Embryonic facial prominence (tissue), 1 donor: ENCODE data around the gene ZC3H18.

Experiments used
- DNase-seq: peaks from one replicate; pipeline ENCODE4 v3.0.0-alpha.2; 2016; ENCODE audit errors: extremely low spot score

Gene ZC3H18

DNA sequence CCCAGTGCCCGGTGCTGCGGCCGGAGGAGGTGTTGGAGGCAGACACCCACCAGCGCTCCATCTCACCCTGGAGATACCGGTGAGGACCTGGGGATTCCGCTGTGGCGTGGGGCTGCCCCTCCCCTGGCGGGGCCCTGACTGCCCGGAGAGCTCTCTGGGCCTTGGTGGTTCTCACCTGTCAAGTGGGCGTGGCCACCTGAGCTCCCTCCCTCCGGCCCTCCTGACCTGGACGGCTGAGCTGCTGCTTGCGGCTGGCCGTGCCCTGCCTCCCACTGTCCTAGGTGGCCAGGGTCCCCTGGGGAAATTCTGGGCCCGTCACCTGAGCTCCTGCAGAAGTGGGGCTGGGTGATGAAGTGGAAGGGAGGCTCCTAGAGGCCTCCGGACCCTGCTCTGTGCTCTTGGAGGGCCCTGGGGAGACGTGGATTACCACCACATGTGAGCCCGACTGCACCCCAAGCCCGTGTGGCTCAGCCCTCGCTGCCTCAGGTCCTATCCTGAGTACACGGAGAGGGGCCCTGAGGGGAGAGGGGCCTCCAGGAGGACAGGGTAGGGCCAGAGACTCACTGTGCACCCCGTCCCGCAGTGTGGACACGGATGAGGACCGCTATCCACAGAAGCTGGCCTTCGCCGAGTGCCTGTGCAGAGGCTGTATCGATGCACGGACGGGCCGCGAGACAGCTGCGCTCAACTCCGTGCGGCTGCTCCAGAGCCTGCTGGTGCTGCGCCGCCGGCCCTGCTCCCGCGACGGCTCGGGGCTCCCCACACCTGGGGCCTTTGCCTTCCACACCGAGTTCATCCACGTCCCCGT is 69.2 kb downstream of the ZC3H18 start:
- DNase-seq = no peak

DNA sequence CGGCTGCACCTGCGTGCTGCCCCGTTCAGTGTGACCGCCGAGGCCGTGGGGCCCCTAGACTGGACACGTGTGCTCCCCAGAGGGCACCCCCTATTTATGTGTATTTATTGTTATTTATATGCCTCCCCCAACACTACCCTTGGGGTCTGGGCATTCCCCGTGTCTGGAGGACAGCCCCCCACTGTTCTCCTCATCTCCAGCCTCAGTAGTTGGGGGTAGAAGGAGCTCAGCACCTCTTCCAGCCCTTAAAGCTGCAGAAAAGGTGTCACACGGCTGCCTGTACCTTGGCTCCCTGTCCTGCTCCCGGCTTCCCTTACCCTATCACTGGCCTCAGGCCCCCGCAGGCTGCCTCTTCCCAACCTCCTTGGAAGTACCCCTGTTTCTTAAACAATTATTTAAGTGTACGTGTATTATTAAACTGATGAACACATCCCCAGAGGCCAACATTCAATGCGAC is 69.9 kb downstream of the ZC3H18 start:
- DNase-seq = no peak

DNA sequence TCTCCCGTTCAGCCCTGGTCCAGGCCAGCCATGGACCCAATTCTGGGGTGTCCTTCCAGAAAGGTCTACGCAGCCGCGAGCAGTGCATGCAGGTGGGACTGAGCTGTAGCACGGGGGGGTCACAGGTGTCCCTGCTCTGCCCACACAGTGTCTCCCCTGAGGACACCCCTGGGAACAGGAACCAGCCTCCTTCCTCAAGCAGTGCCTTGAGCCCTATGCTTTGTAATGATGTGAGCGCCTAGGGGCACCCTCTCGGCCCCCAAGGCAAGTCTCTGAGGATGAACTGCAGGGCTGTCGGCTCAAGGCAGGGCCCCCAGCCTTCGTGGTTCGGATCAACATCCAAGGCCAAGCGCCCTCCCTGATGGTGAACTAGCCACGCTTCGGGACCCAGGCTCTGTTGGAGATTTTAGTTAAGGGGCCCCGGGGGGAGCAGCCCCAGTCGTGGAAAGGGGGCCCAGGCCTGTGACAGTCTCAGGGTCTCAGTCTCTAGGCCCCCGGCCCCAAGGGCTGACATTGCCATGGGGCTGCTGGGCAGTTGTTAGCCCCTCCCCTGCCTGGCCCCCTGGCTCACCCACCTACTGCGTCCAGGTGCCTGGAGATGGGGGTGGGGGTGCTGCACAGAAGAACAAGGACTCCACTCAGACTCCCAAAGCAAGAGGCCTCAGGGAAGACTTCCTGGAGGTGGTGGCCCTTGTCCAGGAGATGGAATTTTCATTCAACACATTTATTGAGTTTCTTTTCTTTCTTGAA is 70.5 kb downstream of the ZC3H18 start:
- DNase-seq = no peak

DNA sequence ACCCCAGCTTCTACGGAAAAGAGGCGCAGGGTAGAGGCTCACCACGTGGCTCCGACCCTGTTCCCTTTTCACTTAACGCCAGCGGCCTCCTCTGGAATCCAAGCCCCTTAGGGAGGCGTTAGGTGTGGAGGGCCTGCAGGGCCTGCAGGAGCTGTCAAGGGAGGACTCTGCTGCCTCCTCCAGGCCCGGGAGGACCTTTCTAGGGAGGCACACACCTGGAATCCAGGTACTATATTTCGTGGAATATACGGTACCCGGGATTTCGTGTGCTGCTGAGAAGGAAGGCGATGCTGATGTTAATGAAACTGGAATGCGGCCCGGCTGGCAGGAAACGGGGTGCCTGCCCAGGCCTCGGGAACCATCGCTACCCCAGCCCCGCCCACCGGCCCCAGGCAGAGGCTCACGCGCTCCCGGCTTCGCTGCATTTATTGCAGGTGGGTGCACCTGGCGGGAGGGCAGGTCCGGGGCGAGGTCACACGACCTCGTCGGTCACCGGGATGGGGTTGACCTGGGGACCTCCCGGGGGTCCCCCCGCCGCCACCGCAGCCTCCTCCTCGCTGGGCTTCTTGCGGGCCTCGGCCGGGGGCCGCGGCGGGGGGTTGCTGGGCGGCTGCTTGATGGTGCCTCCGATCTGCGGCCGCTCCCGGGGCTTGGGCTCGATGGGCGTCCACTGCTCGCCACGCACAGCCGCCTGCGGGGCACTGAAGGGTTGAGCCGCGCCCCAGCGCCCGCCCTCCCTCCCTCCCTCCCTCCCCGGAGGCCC is 72.9 kb downstream of the ZC3H18 start:
- DNase-seq = no peak

DNA sequence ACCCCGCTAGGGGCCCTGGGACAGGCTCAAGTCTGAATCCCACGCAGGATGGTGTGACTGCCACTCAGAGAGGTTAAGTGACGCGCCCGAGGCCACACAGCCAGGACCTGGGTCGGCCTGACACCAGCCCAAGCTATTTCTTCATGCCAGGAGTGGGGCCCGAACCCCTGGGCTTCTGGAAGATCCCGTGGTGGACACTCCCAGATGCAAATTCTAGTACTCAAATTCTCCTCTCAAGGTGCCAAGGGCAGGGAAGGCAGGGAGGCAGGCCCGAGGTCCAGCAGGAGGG is 73.4 kb downstream of the ZC3H18 start:
- DNase-seq = no peak

DNA sequence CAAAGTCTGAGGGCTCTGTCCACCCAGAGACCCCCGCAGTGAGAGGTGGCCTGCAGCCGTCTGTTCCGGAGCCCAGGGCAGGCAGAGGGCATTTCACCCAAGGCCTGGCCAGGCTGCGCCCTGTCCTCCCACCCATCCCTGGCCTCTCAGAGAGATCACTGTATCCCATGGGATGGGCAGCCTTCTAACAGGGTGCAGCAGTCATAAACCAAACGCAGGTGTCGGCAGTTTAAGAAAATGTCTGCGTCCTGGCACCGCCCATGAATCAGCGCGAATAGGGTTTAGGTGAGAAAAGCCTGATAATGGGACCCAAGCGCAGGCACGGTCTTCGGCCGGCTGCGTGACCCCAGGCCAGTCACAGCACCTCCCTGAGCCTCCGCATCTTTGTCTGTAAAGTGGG is 75.3 kb downstream of the ZC3H18 start:
- no peak for DNase-seq

DNA sequence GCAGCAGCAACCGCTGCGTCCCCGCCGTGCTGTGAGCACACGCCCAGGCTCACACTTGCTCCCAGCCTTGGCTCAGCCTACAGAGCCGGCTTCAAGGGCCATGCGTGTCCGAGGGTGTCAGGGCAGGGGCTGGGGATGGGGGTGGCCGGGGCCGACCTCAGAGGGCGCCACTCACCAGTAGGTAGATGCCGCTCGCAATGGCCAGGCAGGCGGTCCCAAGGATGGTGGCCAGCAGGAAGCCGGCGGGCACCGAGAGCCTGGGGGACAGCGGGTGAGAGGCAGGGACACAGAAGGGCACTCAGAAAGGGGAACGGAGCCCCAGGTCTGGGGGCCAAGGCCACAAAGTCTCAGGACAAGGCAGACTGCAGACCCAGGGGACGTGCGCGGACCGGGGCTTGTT is 75.7 kb downstream of the ZC3H18 start:
- DNase-seq = no peak

DNA sequence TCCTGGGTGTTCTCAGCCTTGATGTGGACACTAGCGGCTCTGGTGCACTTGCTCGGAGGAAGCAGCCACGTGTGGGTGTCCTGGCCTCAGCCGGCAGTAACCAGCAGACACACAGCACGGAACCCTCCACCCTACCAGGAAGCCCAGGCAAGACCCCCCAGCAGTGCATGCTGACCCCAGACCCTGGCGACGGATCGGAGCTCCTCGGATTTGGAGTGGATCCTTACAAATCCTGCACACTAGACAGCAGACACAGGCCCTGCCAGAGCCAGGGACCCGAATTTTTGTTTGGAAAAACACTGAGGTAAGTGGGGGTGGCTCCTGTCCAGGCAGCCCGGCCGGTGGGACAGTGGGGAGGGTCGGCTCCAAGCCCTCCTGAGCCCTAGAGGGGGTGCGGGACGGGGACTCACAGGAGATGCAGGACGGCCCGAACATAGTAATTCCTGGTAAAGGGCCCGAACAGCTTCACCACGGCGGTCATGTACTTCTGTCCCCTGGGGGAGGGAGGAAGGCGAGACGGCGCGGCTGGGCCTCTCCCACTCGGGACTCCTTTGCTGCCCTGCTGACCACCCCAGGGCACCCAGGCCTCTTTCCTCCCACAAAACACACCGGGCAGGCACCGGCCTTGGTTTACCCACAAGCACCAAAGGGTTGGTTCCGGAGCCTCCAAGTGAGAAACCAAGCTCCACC is 76.3 kb downstream of the ZC3H18 start:
- DNase-seq = no peak

DNA sequence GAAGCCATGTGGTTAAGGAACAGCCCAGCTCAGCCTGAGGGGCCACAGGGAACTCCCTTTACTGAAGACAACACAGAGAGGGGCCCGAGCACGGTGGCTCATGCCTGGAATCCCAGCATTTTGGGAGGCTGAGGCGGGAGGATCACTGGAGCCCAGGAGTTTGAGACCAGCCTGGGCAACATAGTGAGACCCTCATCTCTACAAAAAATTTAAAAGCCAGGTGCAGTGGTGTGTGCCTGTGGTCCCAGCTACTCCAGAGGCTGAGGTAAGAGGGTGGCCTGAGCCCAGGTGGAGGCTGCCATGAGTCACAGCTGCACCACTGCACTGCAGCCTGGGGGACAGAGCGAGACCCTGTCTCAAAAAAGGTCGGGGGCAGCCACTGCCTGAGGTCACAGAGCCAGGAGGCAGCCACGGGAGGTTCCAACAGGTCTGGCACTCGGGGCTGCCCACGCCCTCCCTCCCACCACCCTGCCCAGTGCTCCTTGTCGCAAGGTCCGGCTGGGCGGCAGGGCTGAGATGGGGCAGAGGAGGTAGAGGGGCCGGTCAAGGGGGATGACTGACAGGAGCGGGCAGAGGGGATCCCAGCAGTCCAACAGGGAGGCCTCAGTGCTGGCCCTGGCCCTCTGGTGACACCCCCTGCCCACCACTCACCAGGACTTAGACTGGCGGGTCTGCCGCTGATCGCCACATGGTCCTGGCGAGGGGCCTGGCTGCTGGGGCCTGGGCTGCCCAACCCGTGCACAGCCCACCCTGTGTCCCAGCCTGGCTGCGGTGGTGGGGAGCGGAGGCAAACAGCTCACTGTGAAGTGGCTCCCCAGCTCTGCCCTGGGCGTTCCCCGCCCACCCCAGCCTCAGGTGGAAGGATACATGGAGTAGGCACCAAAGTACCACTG is 77.2 kb downstream of the ZC3H18 start:
- no peak for DNase-seq

DNA sequence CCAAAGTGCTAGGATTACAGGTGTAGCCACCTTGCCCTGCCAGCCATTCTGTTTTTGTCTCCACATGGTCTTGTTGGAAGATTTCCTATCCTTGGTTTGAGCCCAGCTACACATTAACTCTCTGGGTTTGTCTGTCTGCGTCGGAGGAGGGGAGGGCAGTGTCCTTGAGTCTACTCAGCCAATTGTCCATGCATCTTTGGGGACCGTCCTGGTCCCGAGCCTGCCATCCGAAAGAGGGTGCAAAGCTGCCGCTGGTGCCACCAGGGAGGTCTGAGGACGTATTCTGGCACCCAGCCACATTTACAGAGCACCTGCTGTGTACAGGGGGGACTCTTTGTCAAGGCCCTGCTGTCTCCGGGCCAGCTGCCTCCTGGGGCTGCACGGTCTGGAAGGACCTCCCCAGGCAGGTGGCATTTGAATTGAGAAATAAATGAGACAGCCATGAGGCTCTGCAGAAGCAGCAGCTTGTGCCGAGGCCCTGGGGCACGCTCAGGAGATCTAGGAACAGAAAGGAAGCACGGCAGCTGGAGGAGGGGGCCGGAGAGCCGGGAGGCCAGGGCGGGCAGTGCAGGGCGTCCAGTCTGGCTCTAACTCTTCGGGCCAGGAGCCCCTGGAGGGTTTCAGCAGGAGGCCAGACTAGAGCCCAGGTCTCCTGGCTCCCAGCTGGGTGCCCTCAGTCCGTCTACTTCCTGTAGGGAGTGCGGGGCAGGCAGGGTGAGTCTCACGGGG is 79.2 kb downstream of the ZC3H18 start:
- DNase-seq = no peak

DNA sequence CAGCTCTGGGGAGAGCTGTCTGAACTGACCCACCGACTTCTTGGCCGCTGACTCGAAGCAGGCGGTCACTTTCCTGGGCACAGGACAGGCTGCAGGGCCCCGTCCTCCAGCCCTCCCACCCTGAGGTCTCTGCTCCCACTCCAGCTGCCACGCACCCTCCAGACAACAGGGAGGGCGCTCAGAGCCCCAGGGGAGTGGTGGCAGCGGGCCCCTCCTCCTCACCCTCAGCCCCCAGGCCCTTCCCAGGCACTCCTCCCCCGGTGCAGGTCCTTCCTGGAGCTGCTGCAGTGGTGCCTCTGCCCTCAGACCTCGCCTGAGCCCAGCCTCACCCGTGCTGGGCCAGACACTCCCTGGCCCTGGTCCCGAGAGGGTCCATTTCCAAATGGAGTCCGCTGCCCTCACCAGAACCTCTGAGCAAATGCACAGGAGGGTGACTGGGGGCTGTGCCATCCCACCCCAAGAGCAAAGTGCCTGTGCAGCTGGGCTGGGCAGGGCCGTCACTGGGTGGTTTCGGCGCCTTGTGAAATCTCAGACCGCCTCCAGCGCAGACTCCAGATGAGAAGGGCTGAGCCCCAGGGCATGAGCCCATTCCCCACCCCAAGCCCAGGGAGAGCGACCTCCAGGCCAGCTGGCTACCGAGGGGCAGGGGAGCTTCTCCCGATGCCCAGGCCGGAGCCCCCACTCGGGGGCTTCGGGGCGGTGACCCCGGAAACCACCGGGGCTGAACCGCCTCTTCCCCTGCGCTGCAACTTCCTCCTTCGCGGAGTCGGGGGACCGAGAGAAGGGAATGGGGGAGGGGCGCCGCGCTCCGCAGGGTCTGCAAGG is 79.9 kb downstream of the ZC3H18 start:
- no peak for DNase-seq

DNA sequence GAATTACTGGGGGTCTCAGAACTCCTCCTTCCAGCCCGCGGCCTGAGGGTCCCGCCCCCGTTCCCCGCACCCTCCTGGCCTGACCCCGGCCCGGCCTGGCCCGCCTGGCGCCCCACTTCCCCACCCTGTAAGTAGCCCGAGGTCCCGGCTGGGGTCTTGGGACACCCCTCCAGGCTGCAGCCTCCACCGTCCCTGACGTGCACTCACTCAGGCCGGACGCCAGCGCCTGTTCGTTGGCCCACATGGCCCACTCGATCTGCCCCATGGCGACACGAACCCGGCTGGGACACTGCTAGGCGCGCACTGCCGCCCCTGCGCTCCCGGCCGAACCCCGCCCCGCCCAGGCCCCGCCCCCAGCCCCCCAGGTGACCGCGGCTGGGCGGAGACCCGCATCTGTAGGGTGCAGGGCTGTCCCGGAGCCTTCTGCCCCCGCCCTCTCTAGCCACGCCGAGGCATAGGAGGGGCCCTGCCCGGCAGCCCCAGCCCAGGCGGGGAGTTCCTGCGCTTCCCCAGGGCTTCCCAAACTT is 80.6 kb downstream of the ZC3H18 start, which contains the start of gene CYBA:
CYBA (minus strand) TSS at position 305 of the 527 bp plus-strand sequence; CDS start at position 265, 40 bp downstream.
- no peak for DNase-seq

DNA sequence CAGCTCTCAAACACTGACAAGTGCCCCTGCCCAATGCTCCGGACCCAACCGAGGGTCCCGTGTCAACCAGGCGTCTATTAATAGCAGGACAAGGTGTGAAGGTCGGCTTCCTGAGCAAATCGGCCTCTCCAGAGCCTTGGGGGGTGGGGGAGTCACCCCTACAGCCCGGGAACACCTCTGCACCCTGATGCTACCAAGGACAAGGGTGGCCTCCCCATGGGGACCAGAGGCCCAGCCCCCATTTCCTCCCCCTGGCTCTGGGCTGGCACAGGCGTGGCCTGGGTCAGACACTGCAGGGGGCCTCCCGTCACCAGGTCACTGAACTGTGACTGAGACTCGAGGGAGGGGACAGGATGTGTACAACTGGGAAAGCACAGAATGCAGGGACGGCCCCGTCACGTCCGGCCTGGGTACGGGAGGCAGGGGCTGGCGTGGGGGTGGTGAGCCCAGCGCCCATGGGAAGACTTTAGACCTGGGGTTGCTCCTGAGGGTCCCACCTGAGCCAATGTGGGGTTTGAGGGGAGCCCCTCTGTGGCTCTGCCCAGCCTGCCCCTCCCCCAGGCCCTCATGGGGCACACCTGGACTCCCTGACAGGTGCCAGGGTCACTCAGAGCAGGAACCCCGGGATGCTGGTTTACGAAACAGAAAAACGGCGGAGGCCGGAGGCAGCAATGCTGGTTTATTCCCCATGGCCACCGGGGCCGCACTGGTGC is 81.2 kb downstream of the ZC3H18 start:
- no peak for DNase-seq

DNA sequence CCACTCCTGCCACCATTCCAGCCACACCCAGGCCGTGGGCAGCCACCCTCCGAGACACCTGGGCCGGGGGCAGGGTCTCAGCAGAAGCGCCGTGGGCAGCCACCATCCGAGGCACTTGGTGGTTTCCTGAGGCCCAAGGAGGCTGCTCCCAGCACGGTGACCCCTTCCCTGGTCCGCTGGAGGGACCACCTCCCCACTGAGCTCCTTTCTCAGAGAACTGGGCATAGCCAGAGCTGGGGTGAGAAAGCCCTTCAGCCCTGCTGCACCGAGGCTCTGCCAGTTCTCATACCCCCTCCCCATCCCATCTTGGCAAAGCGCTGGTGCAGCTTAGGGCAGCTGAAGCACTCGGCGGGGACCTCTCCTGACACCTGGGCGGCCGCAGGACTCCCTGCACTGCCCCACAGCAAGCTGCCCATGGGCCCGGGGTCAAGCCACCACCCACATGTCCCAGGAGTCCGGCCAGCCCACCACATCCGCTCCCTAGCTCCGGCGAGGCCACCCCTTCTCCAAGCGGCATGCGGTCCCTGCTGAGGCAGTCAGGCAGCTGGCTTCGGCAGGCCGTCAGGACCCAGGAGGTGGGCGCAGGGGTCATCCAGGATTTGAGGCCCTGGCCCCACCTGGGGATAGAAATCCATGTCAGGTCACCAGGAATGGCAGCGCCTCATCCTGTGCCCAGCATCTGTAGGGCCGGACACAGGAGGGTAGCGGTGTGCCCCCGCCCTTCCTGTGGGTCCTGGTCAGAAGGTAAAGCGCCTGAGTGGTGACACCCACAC is 82.0 kb downstream of the ZC3H18 start:
- no peak for DNase-seq

DNA sequence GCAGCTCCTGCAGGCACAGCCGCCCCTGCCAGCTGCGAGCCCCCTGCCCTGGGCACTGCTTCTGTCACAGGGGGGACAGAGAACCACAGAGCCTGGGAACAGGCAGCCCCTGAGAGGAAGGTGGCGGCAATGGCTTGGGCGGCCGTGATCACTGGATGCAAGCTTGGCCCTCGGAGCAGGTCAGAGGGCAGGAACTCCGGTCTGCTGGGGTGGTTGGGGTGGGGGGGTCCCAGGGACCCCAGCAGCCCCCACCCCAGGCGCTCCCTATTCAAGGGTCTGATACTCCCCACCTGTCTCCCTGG is 82.5 kb downstream of the ZC3H18 start:
- no peak for DNase-seq

DNA sequence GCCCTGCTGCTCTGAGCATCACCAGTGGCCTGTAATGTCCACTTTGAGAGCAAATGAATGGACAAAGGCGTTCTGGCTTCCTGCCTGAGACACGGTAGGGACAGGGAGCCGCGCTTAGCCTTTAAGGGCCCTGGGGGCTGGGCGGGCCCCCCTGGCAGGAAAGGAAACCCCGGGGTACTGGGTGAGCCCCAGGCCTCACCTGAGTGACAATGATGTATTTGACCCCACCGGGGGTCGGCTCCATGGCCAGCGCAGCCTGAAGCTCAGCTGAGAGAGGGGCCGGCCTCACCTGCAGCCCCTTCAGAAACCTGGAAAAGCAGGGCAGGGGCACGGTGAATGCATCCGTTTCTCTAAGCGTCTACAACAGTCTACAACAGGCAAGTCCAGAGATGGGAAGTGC is 82.9 kb downstream of the ZC3H18 start:
- DNase-seq = no peak

DNA sequence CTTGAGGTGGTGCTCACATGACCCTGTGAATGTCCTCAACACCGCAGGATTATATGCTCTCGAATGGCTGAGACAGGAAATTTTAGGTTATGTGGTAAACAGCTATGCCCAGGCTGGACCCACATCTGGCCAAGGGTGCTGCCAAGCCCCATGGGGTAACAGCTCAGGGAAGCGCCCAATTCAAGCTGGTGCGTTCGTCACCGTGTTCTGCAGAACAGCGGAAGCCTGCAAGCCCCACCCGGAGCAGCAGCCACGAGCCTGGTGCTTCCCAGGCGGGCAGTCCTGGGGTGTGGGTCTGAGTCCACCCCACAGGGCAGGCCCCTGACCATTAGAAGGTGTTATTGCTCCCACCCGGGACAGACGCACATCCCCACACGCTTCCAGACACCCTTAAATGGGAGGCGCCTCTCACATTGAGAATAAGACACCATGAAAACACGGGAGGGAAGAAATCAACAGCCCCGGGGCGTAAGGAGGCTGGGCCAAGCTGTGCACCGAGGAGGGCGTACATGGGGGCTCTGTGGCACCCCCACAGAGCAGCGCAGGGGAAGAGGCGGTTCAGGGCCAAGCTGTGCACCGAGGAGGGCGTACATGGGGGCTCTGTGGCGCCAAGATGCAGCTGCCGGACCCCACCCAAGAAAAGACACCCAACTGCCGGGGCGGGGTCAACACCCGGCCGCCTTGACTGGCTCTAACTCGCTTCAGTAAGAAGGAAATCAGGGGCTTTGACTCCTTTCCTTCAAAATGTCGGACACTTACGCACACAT is 83.6 kb downstream of the ZC3H18 start:
- no peak for DNase-seq
